ENCODE data around the gene TESK2. TPM values are rescaled to one million over a fixed set of nuclear protein-coding genes. Genes with fewer than 3 reads are reported as not detected.

TESK2 gene
- total RNA-seq, 6 experiments from 2014 or later, result 2.7 to 5.5 (median 4.3) TPM

DNA sequence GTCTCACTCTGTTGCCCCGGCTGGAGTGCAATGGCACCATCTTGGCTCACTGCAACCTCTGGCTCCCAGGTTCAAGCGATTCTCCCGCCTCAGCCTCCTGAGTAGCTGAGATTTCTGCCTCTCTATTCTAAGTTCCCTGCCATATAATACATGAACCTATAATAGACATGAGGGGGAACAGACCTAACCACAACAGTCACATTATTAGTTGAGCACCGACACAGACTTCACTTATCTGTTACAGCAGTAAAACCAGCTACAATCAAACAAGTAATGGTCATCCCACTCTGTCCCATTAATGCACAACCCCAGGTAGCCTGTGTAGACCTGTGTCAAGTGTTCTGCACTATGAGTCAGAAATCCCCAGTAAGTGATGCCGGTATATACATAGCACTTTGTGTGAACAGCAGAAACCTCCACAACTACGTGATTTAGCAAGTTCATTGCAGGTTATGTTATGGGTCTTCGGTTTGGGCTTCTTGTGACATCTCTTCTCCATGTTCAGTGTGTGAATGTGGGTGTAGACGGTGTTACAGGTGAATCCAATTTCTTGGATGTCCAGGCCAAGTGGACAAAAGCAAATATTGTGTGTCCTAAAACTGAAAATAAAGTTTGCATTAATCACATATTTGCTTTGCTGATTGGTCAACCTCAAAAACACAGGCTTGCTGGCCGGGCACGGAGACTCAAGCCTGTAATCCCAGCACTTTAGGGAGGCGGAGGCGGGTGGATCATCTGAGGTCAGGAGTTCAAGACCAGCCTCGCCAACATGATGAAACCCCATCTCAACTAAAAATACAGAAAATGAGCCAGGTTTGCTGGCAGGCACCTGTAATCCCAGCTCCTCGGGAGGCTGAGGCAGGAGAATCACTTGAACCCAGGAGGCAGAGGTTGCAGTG lies 12.7 kb upstream of the TESK2 start:
- peaks cover 0 to 35% (median 18%) of the 10 kb centered on the region in 4 donors for H3K4me1 ChIP-seq
- no peaks in the 10 kb centered on the region for H3K27me3 ChIP-seq
- DNase-seq, result peak; percentile 58 to 78 (median 65)
- 47% methylated on average over 13 of the region's 14 CpGs for WGBS (ENCODE audit: insufficient coverage, low coverage, low lambda C conversion rate, missing lambda C conversion rate)
- TF ChIP-seq POLR2A (IDR thresholded peaks at IDR 0.05), result no peak
- TF ChIP-seq, protein P1, sequence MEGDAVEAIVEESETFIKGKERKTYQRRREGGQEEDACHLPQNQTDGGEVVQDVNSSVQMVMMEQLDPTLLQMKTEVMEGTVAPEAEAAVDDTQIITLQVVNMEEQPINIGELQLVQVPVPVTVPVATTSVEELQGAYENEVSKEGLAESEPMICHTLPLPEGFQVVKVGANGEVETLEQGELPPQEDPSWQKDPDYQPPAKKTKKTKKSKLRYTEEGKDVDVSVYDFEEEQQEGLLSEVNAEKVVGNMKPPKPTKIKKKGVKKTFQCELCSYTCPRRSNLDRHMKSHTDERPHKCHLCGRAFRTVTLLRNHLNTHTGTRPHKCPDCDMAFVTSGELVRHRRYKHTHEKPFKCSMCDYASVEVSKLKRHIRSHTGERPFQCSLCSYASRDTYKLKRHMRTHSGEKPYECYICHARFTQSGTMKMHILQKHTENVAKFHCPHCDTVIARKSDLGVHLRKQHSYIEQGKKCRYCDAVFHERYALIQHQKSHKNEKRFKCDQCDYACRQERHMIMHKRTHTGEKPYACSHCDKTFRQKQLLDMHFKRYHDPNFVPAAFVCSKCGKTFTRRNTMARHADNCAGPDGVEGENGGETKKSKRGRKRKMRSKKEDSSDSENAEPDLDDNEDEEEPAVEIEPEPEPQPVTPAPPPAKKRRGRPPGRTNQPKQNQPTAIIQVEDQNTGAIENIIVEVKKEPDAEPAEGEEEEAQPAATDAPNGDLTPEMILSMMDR (IDR thresholded peaks at IDR 0.05), result no peak
- H3K27ac ChIP-seq, result peak overlapping the region in 2 of 3 donors; percentile 26 to 30
- intact Hi-C loops (cut with DNase I), result no loop called here
- H3K36me3 ChIP-seq, result peaks cover 0 to 5% (median 2%) of the 10 kb centered on the region in 4 donors
- H3K9me3 ChIP-seq, result no peaks in the 10 kb centered on the region
- peak in 3 of 4 donors; percentile 0 to 35 (median 1) for ATAC-seq
- H3K4me3 ChIP-seq, result no peak overlapping the region

DNA sequence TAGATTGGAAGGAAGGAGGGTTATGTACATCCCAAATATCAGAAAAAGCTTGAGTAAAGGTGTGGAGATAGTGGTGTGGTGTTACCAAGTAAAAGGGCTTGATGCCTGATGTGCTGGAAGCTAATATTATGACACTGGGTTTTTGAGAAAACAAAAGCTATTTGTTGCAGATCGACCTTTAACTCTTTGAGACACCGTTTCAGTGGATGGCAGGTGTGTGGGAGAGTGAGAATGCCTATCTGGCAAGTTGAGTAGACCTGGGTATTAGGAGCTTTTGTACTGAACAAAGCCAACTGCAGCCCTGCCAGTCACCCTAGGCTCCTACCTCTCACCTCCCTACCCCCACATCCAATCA lies 10.5 kb upstream of the TESK2 start:
- Histone ChIP-seq H3K4me3 (peak overlapping the region in 2 of 3 donors; percentile 63 to 76), H3K9me3 (no peaks in the 10 kb centered on the region), H3K27me3 (no peaks in the 10 kb centered on the region), H3K36me3 (no peaks in the 10 kb centered on the region), H3K4me1 (peaks cover 0 to 35% (median 19%) of the 10 kb centered on the region in 4 donors), H3K27ac (peak overlapping the region; percentile 28 to 91 (median 86))
- 14% methylated on average over 2 of the region's 2 CpGs for WGBS (ENCODE audit: insufficient coverage, low coverage, low lambda C conversion rate, missing lambda C conversion rate)
- DNase-seq (no peak), ATAC-seq (peak in 3 of 4 donors; percentile 5 to 19 (median 11))
- intact Hi-C loops (cut with DNase I), result no loop called here
- TF ChIP-seq, protein P1 (IDR thresholded peaks at IDR 0.05), result no peak
- TF ChIP-seq POLR2A (IDR thresholded peaks at IDR 0.05), result no peak

DNA sequence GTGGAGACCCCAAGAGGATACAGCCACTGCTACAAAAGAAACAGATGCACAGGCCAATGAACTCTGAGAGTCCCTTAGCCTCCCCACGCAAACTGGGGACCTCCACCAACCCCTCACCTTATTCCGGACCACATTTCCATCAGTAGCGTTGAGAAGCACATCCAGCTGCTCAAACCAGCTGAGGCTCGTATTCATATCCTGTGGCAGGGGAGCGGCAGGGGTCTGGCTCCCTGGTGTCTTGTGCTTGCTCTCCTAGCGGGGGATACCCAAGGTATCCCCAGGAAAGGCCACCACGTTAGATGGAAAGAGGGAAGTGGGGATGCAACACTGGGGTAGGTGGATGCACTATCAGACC lies 8.4 kb upstream of the TESK2 start:
- intact Hi-C loops (cut with DNase I), result loop anchor here in 1 of 2 donors (5.0 to 10.0 kb wide), 2 partner anchors 142 to 485 kb away; partner anchors contain the start of genes HECTD3 and UROD
- peak overlapping the region in 2 of 3 donors; percentile 39 to 45 for H3K27ac ChIP-seq
- no peaks in the 10 kb centered on the region for H3K9me3 ChIP-seq
- no peaks in the 10 kb centered on the region for H3K27me3 ChIP-seq
- TF ChIP-seq, protein P1 (IDR thresholded peaks at IDR 0.05), result no peak
- H3K36me3 ChIP-seq, result no peaks in the 10 kb centered on the region
- peak overlapping the region; percentile 44 to 76 (median 63) for H3K4me3 ChIP-seq
- ATAC-seq (no peak), DNase-seq (no peak)
- H3K4me1 ChIP-seq, result peaks cover 0 to 30% (median 14%) of the 10 kb centered on the region in 4 donors
- WGBS (ENCODE audit: insufficient coverage, low coverage, low lambda C conversion rate, missing lambda C conversion rate), result 10% methylated on average over 7 of the region's 7 CpGs

DNA sequence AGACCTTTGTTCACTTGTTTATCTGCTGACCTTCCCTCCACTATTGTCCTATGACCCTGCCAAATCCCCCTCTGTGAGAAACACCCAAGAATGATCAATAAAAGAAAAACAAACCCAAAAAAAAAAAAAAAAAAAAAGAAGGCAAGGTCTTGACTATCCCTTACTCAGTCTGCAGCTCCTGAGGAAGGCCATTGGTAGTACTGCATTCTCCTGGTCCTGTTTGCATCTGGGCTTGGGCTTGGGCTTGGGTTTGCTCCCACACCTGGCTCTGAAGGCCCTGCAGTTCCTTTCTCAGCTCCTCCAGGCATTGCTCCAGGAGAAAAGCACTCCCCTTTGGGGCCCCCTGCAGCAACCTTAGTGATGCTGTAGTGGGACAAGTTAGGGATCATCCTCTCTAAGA lies 7.3 kb upstream of the TESK2 start:
- intact Hi-C loops (cut with DNase I), result loop anchor here in 1 of 2 donors (5.0 to 10.0 kb wide), 2 partner anchors 141 to 483 kb away; partner anchors contain the start of genes HECTD3 and UROD
- Histone ChIP-seq H3K4me3 (no peak overlapping the region), H3K9me3 (no peaks in the 10 kb centered on the region), H3K4me1 (peaks cover 0 to 19% (median 9%) of the 10 kb centered on the region in 4 donors), H3K36me3 (no peaks in the 10 kb centered on the region), H3K27me3 (no peaks in the 10 kb centered on the region), H3K27ac (no peak overlapping the region)
- DNase-seq, result no peak
- no peak for ATAC-seq
- TF ChIP-seq, protein P1 (IDR thresholded peaks at IDR 0.05), result no peak
- no peak for TF ChIP-seq POLR2A (IDR thresholded peaks at IDR 0.05)

All from right lobe of liver (tissue), 6 donors.